Activated naive CD4-positive, alpha-beta T cell treated with Interleukin-2 at 50 U/mL for 16 hours (primary cell): ENCODE measurements around the gene TNIK.

Experiments used
- DNase-seq: peaks from one replicate; pipeline ENCODE4 v3.0.0-alpha.2; 2020

Gene TNIK

DNA sequence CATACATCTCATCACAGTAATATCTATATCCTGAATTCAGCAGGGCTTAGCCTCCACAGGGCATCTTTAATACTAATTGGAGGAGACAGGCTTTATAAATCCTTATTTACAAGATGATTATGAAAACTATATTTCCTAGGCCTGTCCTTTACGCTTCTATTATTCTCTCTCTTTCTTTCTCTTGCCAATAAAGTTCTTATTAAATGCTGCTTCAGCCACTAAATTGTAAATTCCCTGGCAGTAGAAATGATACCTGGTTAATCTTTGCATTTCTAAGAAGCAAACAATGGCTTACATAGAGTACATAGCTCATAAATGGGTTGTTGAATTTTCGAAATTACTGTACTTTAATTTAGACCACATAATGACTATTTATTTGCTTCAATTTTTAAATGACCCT lies 43.5 kb downstream of the TNIK start:
- DNase-seq, result no peak

DNA sequence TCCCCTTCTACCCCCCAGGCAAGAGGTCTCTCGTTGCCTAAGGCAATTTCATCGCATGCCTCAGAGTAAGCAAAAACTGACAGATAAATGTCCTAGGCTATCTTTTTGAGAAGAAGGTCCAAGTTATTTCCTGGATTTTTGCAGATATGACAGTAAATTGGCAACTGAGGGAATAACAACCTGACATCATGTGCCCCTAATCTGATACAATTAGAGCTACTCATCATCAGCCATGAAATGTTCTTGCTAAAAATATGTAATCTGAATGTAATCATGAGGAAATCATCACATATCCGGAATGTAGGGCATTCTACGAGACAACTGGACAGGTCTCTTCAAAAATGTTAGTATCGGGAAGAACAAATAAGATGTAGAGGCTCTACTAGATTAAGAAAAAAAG lies 44.1 kb downstream of the TNIK start:
- DNase-seq, result no peak

DNA sequence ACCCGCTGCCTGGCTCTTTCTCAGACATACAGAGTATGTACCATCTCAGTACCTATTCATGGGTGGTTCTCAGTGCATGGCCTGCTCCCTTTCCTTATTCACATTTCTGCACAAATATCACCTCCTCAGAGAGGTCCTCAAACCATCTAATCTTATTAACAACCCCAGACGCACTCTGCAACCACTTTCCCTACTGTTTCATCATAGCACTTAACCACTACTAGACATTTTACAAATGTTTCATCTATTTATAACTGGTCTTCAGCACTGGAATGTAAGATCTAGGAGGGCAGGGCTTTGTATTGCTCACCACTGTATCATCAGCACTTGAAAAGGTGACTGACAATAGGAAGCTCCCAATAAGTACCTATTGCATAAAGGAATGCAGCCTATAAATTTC lies 45.1 kb downstream of the TNIK start:
- no peak for DNase-seq

DNA sequence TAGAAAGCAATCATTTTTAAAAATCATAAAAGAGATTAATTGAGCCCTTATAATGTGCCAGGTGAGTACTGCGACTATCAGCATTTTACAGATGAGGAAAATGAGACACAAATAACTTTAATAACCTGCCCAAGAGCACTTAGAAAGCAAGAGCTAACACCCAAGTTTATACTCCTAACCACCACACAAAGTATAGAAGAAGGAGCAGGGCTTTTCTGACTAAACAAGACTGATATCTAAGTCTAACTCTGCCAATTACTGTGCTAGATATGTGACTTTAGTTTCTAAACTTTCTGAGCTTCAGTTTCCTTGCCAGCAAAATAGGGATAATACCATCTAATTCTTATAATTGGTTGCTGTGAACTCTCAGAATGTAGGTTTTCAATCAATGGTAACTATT lies 47.7 kb downstream of the TNIK start:
- no peak for DNase-seq

DNA sequence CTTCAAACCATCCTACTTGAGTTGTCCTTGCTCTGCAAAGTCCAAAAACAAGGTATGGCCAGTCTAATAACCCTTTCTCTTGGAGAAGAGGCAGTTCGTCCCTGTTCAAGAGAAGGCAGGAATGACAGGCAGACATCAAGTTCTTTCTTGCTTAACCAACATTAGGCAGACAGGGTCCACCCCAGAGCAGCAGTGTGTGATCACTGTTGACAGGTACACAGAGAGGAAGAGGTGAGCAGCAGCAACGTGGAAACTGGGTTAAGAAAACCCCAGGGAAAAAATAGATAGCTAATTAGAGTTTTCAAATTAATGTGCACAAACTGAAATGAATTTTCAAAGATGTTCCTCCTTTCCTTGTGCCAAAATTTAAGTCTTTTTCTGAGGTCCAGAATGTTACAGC lies 48.2 kb downstream of the TNIK start:
- no peak for DNase-seq

DNA sequence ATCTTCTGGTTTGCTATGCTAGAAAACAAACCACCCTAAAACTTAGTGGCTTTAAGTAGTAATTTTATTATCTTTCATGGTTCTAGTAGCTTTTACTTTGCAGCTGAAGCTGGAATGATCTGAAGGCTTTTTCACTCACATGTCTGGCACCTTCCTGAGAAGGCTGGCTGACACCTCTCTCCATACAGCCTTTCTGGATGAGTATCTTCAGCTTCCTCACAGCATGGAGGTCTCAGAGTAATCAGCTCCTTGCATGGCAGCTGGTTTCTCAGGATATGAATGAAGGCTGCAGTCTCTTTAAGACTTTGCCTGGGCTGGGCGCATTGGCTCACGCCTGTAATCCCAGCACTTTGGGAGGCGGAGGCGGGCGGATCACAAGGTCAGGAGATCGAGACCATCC lies 50.0 kb downstream of the TNIK start:
- DNase-seq, result no peak

DNA sequence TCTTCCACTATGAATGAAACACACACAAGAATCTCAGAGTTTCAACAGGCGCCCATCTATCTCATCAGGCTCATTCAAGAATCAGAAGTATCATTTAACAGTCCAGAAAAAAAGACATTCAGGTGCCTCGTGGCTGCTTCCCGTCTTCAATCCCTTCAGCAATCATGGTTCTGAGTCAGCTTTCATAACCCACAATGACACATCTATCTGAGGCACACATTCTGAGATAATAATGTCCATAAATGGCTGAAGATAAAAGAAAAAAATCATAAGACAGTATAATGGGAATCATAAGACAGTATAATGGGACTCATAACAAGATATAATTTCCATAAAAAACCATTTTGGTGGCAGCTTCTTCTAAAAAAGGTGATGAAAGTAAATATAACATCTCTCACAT lies 52.4 kb downstream of the TNIK start:
- DNase-seq, result no peak

DNA sequence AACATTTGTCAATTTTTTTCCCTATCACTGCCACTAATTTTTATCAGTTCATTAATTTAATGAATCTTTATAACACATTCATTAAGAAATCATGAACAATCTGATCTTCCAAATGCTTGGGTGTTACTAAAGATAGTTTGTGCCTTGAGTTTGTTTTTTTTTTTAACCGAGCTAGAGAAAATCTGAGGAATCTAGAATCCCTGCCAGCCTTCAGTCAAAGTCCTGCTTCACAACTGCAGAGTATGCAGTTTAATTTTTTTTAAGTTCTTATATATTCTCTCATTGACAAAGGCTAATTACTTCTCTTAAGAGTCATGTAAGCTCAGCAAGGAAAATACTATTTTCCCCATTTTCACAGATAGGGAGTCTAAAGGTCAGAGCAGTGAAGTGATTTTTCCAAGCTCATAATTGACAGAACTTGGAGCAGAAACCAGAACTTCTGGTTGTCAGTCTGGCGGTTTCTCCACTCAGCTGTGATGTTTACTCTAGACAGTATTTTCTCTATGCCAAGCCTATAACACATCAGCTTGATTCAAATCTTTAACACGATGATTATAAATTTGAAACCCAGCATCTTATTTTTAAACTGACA lies 55.7 kb downstream of the TNIK start:
- DNase-seq, result no peak

DNA sequence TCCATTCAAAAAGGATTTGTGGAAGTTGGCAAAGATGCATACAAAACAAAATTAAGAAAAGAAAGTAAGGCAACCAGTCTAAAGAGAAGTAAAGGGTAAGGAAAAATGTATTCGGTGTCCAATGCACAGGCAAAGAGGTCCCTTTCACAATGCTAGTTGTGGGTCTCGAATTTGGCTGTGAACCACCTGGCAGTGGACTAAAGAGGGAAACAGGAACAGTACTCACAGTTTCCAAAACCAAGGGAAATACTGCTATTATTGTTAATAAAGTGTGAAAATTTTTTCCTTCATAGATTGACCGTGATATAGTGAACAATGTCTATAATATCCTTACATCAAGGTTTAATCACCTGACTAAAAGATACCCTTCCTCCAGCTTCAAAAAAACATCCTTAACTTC lies 57.9 kb downstream of the TNIK start:
- no peak for DNase-seq

DNA sequence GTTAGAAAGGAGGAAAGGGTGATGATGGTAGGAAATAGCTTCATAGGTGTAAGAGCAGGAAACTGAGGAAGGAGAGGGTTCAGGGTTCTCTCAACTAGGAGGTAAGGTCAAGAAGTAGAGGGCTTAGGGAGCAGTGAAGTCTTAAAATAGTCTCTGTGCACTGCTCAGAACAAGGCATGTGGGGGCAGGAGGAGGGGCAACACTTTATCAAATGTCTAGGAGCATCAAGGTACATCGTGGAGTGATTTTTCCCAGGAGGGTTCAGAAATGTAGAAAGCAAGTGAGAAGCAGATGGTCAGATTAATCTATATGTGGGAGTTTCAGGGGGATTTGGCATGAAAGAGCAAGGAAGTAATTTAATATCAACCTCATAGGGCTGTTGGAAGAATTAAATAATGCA lies 58.8 kb downstream of the TNIK start:
- no peak for DNase-seq

DNA sequence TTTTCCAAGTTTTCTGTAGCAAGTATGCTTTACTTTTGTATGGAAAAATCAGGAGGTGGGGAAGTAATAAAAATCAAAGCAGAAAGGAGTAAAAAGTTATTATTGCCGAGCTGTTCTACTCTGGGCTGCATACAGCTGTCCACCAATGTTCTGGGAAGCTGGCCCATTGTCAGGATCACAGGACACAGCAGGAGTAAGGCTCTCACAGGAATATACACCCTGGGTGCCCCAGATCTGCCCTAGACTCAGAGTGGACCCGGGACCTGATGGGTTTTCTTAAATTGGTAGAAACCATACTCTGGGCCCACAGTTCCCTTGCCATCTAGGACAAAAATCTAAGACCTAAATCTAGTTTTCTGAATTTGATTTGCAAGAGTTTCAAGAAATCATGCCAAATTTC lies 60.4 kb downstream of the TNIK start:
- DNase-seq, result no peak

DNA sequence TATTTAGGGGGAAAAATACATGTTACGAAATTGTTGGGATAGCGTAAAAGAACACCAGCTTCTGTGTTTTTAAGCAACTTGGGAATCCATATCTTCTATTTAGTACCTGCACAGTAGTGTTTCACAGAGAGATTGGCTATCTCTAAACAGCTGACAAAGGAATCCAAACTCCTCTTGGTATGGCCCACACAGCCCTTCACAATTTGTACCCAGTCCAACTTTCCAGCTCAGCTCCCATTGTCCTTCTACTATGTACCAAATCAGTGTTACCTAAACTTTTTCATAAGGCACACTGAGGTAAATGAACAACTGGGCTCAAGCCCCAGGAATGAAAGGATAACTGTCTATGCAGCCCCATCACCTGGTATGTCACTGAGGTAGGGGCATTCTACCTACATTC lies 61.9 kb downstream of the TNIK start:
- DNase-seq, result no peak

DNA sequence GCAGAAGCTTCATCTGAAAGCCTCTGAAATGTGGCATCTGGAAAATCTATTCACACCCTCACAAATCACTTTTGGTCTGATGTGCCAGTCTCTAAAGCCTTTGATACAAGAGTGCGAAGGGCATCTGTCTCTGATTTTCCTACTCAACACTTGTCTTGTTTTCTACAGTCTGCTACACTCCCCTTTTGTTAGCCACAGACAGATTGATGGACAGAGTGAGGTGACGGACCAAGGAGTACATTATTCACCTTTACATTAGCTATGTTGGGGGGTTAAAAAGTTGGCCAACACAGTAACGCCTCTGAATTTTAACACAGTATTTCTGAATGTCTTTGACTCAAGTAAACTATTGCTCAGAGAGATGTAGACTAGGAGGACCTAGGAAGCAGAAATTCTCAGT lies 63.1 kb downstream of the TNIK start:
- DNase-seq, result no peak

DNA sequence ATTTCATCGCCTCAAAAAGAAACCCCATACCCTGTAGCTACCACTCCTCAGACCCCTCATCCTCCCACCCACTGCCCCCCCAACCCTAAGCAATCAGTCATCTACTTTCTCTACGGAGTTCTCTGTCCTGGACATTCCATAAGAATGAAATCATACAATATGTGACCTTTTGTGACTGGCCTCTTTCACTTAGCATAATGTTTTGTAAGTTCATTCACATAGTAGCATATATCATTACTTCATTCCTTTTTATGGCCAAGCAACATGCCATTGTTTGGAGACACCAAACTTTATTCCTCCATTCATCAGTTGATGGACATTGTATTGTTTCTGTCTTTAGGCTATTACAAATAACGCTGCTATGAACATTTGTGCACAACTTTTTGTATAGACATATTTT lies 64.2 kb downstream of the TNIK start:
- DNase-seq, result no peak

DNA sequence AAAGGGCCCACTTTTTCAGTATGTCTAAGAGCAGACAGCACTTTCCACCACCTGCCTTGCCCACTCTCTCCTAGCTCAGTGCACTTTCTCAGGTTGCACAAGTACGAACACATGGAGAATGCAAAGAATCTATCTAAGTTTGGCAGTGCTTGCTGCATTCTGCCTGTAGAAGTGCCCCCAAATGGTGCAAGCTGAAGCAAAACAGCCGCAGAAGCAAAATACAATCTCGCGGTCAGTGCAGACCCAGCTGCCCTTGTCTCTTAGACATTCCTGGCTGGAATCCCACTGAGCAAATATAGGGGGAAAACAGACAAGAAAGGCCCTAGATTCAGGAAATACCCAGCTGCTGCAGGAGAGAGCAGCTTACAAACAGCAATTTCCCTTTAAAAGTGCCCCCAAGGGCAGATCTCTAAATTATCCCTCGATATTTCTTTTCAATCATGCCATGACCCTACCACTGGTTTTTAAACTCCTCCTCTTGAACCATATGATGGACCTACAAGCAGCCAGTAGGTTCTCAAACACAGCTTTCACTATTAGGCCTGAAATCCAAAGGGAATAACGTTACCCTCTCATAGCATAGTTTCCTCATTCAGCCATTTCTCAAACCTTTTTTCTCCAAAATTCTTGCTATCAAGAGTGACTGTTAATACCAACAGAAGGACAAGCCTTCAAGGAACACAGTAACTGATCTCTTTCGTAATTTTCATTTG lies 67.0 kb downstream of the TNIK start:
- DNase-seq, result no peak

DNA sequence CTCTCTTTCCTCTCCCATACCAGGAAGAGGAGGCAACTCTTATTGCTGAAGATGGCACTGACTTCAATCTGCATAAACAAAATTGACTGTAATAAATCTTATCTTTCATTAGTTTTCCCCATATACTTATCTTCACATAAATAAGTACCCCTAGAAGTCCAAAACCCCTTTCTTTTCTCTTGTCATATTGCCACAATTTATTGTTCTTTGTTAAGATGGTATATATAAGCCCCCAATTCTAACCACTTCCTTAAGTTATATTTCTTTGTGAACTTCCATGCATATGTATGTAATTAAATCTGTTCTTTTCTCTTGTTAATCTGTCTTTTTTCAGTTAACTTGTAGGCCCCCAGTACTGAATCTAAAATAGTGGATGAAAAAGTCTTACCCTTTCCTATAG lies 68.8 kb downstream of the TNIK start:
- DNase-seq, result no peak

DNA sequence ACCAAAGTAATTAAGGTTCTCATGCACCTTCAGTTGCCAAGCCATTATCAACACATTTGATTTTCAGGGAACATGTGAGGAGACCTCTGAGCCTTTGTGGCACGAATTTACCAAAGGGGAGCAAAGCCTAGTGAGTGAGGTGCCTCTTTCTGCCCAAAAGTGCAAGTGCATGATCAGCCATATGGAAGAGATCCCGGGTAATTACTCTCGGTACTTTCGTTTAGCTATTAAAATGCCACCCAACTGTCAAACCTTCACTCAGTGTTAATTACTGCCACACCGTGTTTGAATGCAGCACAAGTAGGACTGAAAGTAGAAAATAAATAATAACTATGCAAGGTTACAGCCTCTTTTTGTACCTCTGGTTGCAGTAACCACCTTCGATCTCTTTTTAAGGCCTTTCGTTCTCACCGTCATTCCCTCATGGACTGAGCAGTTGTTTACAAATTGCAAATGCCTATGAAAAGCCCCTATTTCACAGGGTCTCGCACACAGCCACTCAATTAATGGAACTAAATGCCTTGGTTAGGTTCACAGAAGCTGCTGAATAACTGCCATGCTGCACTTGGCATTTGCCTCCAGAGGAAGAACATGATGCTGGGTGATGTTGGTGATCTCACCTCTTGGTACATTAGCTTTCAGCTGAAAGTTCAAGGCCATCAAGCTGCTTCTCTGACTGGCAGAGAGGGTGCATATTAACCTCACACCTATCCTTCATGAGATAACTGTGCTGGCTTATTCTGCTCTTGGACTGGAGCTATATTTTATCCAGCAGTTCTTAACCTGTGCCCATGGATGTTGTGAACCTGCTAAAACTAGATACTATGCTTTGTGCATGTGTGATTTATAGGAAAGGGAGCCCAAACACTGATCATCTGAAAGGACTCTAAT lies 69.9 kb downstream of the TNIK start:
- DNase-seq, result no peak

DNA sequence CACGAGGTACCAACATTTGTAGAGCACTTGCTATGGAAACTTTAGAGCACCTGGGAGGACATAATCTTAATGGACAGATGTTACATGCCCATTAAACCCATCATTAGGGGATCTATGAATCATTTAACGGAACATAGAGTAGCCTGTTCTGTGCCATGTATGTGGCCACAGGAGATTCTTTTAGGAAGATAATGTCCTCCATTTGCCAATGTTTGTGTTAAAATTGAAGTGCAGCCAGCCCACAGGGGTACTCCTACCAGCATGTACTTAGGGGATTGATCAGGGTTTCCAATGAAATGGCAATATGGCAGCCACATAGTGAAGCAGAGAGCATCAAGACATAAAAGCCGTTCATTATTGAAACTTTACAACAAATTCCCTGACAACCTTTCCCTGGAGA lies 70.7 kb downstream of the TNIK start:
- DNase-seq, result no peak

DNA sequence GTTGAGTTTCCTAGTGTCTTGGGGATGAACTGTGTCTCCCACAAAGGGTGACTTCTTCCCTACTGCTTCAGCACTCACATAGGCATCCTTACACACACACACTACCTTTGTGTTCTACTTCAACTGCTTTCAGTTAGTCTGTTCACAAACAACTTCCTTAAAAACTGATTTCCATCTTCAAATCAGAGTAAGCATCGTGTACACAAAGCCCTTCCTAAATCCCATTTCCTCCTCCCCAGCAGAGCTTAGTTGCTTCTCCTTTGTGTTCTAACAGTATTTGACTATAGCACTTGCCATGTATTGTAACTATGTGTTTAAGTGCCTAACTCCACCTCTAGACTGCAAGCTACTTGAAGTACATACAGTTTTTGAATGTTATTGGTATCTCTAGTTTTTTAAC lies 71.7 kb downstream of the TNIK start:
- DNase-seq, result no peak

DNA sequence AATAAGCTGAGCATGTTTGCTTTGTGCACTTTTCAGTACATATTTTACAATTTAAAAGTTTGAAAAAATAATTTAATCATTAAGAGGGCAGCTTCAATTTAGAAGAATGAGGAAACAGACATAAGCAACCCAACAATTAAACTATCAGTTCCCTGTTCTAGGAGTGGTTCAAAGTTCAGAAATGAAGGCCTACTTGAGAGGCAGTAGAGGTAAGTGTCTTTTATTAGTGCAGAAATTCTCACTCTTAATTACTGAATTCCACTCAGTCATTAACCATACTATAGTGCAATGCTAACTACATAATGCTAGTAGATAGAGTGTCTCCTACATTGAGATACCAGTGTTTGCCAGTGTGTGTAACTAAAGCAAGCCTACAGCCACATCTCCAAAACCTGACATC lies 73.1 kb downstream of the TNIK start:
- no peak for DNase-seq

DNA sequence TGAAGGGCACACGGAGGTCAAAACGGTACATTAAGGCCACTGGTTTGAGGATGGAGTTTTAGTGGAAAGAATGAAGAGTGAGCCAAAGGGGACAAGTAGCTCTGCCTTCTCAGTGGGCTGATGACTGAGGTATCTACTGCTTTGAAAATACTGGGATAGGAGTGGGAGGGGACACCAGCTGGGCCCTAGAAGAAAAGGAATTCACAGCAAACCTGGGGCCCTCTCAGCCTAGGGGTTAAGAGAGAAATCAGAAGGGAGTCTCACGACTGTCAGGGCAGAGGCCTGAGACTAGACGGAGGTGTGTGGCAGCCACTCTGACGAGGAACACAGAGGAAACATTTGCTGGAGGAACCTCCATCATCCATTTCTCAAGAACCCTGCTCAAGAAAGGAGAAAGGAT lies 75.1 kb downstream of the TNIK start:
- DNase-seq, result no peak

DNA sequence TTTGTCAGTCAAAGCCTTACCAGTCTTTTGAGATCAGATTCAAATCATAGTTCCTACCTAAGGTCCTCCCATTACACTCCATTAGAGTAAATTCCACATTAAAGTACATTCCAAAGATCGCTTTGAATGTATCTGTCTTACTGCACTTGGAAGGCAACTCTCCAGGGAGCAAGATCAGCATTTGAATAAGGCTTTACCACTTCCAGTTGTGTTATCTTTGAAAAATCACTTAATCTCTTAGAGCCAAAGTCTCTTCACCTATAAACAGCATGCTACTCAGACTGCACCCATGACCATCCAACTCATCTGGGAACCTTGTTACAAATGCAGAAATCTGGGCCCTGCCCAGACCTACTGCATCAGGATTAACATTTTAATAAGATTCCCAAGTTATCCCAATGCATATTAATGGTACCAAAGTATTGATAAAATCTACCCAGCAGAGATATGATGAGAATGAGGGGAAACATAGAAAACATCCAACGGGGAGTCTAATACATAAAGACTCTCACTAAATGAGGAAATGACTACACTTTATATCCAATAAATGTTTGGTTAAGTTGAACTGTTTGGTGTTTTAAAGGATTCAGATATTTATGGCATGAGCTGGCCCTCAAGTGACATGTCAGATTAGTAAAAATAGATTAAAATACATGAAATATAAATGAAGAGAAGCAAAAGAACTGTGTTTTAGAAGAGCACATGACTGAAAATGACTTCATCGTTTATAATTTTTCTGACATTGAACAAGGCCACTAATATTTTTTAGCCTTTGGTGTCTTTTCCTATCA lies 75.9 kb downstream of the TNIK start:
- no peak for DNase-seq
